ENCODE results near the gene KRT6A. TPM values are rescaled to one million over a fixed set of nuclear protein-coding genes. Genes with fewer than 3 reads are reported as not detected.

The KRT6A gene
- total RNA-seq, result 1 to 10 TPM in 4 of 6 donors, under 1 TPM in 1, not detected in 1; 0.61 to 4.5 (median 1.4) TPM

- Histone ChIP-seq H3K27ac (no peak within 1 kb of the TSS), H3K4me1 (peaks cover 10 to 27% (median 18%) of the 10 kb centered on the region in 4 donors), H3K4me3 (no peak within 1 kb of the TSS), H3K27me3 (no peaks in the 10 kb centered on the region), H3K36me3 (no peaks in the 10 kb centered on the region), H3K9me3 (no peaks in the 10 kb centered on the region)
- DNase-seq, result no peak
- TF ChIP-seq EP300 (IDR thresholded peaks at IDR 0.05) (no peak), POLR2AphosphoS5 (IDR thresholded peaks at IDR 0.05) (no peak), POLR2A (IDR thresholded peaks at IDR 0.05) (no peak)
- WGBS, 2 donors, result 88 to 95% methylated on average over 2 of the region's 2 CpGs
- ATAC-seq (ENCODE audit: low FRiP score in 2 of 2), result no peak
Measured at GRCh38 chr12:52493172-52493571, at the start of gene KRT6A. TSS of gene KRT6A (minus strand) at chr12:52493257. CDS start at chr12:52493188, 69 bp downstream.

- H3K4me3 ChIP-seq, result no peak overlapping the region
- TF ChIP-seq POLR2AphosphoS5 (IDR thresholded peaks at IDR 0.05), result no peak
- no peak for TF ChIP-seq CTCF (IDR thresholded peaks at IDR 0.05)
- no peak for TF ChIP-seq POLR2A (IDR thresholded peaks at IDR 0.05)
- no peak for TF ChIP-seq EP300 (IDR thresholded peaks at IDR 0.05)
- H3K27ac ChIP-seq, result no peak overlapping the region
- H3K9me3 ChIP-seq, result no peaks in the 10 kb centered on the region
- ATAC-seq (ENCODE audit: low FRiP score in 2 of 2) (no peak), DNase-seq (no peak)
- no peaks in the 10 kb centered on the region for H3K36me3 ChIP-seq
- no peaks in the 10 kb centered on the region for H3K27me3 ChIP-seq
- no peaks in the 10 kb centered on the region for H3K4me1 ChIP-seq
Measured at GRCh38 chr12:52542157-52542556, 49.1 kb upstream of the KRT6A start.

GRCh38 chr12:52541709-52542108 is 48.7 kb upstream of the KRT6A start:
- Histone ChIP-seq H3K4me1 (no peaks in the 10 kb centered on the region), H3K27ac (no peak overlapping the region), H3K36me3 (no peaks in the 10 kb centered on the region), H3K4me3 (no peak overlapping the region), H3K27me3 (no peaks in the 10 kb centered on the region), H3K9me3 (no peaks in the 10 kb centered on the region)
- ATAC-seq (ENCODE audit: low FRiP score in 2 of 2) (no peak), DNase-seq (no peak)
- no peak for TF ChIP-seq POLR2AphosphoS5 (IDR thresholded peaks at IDR 0.05)
- no peak for TF ChIP-seq POLR2A (IDR thresholded peaks at IDR 0.05)
- TF ChIP-seq CTCF (IDR thresholded peaks at IDR 0.05), result no peak
- no peak for TF ChIP-seq EP300 (IDR thresholded peaks at IDR 0.05)
- 88 to 93% methylated on average over 5 of the region's 5 CpGs for WGBS, 2 donors

GRCh38 chr12:52540531-52540930 is 47.5 kb upstream of the KRT6A start:
- DNase-seq, result no peak
- no peaks in the 10 kb centered on the region for H3K9me3 ChIP-seq
- no peaks in the 10 kb centered on the region for H3K4me1 ChIP-seq
- H3K4me3 ChIP-seq, result no peak overlapping the region
- no peak overlapping the region for H3K27ac ChIP-seq
- ATAC-seq (ENCODE audit: low FRiP score in 2 of 2), result no peak
- H3K36me3 ChIP-seq, result no peaks in the 10 kb centered on the region
- TF ChIP-seq POLR2AphosphoS5 (IDR thresholded peaks at IDR 0.05) (no peak), EP300 (IDR thresholded peaks at IDR 0.05) (no peak), CTCF (IDR thresholded peaks at IDR 0.05) (no peak), POLR2A (IDR thresholded peaks at IDR 0.05) (no peak)
- 84% methylated on average over 7 of the region's 7 CpGs; no CpG with 5 or more reads in 1 of the 2 donors for WGBS, 2 donors
- no peaks in the 10 kb centered on the region for H3K27me3 ChIP-seq

- no peak for TF ChIP-seq EP300 (IDR thresholded peaks at IDR 0.05)
- no peak for TF ChIP-seq POLR2A (IDR thresholded peaks at IDR 0.05)
- no peak for TF ChIP-seq CTCF (IDR thresholded peaks at IDR 0.05)
- TF ChIP-seq POLR2AphosphoS5 (IDR thresholded peaks at IDR 0.05), result no peak
- Histone ChIP-seq H3K27me3 (no peaks in the 10 kb centered on the region), H3K36me3 (no peaks in the 10 kb centered on the region), H3K9me3 (no peaks in the 10 kb centered on the region), H3K4me1 (no peaks in the 10 kb centered on the region), H3K27ac (no peak overlapping the region), H3K4me3 (no peak overlapping the region)
- DNase-seq (no peak), ATAC-seq (ENCODE audit: low FRiP score in 2 of 2) (no peak)
- 69 to 79% methylated on average over 3 of the region's 3 CpGs for WGBS, 2 donors
Measured at GRCh38 chr12:52539821-52540173, 46.7 kb upstream of the KRT6A start.
